Osteocyte (in vitro differentiated cells): ENCODE results near the gene TANGO6. TPM values are rescaled to one million over a fixed set of nuclear protein-coding genes. Genes with fewer than 3 reads are reported as not detected.

Experiments
- DNase-seq: peaks from one replicate; pipeline ENCODE4 v3.0.0; 2021; ENCODE audit warnings: mixed read lengths; ENCODE audit not compliant: unreplicated experiment; ENCODE audit errors: extremely low spot score
- H3K27ac Mint-ChIP-seq: one replicate; pipeline ENCODE4 v1.8.0; 2021; ENCODE audit warnings: mild to moderate bottlenecking, mixed read lengths; ENCODE audit not compliant: unreplicated experiment
- H3K27me3 Mint-ChIP-seq: one replicate; pipeline ENCODE4 v1.8.0; 2021; ENCODE audit warnings: mixed read lengths; ENCODE audit not compliant: unreplicated experiment
- H3K36me3 Mint-ChIP-seq: one replicate; pipeline ENCODE4 v1.8.0; 2021; ENCODE audit warnings: mixed read lengths; ENCODE audit not compliant: unreplicated experiment
- H3K4me1 Mint-ChIP-seq: one replicate; pipeline ENCODE4 v1.8.0; 2021; ENCODE audit warnings: mixed read lengths; ENCODE audit not compliant: unreplicated experiment
- H3K4me3 Mint-ChIP-seq: one replicate; pipeline ENCODE4 v1.8.0; 2021; ENCODE audit warnings: mild to moderate bottlenecking, moderate library complexity, mixed read lengths; ENCODE audit not compliant: unreplicated experiment
- H3K9me3 Mint-ChIP-seq: one replicate; pipeline ENCODE4 v1.8.0; 2021; ENCODE audit warnings: mixed read lengths; ENCODE audit not compliant: unreplicated experiment
- CTCF ChIP-seq: fragments of 200-600 bp; sonication (generic); IDR thresholded peaks from 2 replicates; pipeline ENCODE4 v1.5.0; 2021; ENCODE audit warnings: antibody characterized with exemption, mild to moderate bottlenecking, moderate library complexity
- total RNA-seq: library from RNA; stranded (reverse); gene quantifications from 2 replicates; pipeline ENCODE4 v1.2.1, GENCODE V29; 2021

TANGO6 gene
- total RNA-seq, 1 donor from 2014 or later: 11.9 TPM

- H3K4me3 Mint-ChIP-seq: no peak overlapping the region
- H3K27ac Mint-ChIP-seq: no peak overlapping the region
- H3K36me3 Mint-ChIP-seq: peaks cover 1% of the 10 kb centered on the region
- peak; percentile 8 for DNase-seq
- no peaks in the 10 kb centered on the region for H3K9me3 Mint-ChIP-seq
- H3K27me3 Mint-ChIP-seq: no peaks in the 10 kb centered on the region
- no peak for TF ChIP-seq CTCF
- no peaks in the 10 kb centered on the region for H3K4me1 Mint-ChIP-seq
Measured at GRCh38 chr16:68960910-68961309, 117.6 kb downstream of the TANGO6 start.

GRCh38 chr16:68961778-68962402 is 118.6 kb downstream of the TANGO6 start:
- DNase-seq: no peak
- Mint-ChIP-seq H3K4me1 (no peaks in the 10 kb centered on the region), H3K36me3 (peaks cover 1% of the 10 kb centered on the region), H3K27ac (no peak overlapping the region), H3K27me3 (no peaks in the 10 kb centered on the region), H3K9me3 (no peaks in the 10 kb centered on the region), H3K4me3 (no peak overlapping the region)
- no peak for TF ChIP-seq CTCF

GRCh38 chr16:68969338-68969737 is 126.0 kb downstream of the TANGO6 start:
- Mint-ChIP-seq H3K4me1 (peaks cover 3% of the 10 kb centered on the region), H3K9me3 (no peaks in the 10 kb centered on the region), H3K27me3 (no peaks in the 10 kb centered on the region), H3K4me3 (no peak overlapping the region), H3K36me3 (peaks cover 3% of the 10 kb centered on the region), H3K27ac (no peak overlapping the region)
- peak; percentile 21 for DNase-seq
- no peak for TF ChIP-seq CTCF

- H3K27me3 Mint-ChIP-seq: no peaks in the 10 kb centered on the region
- H3K27ac Mint-ChIP-seq: no peak overlapping the region
- no peak overlapping the region for H3K4me3 Mint-ChIP-seq
- no peaks in the 10 kb centered on the region for H3K9me3 Mint-ChIP-seq
- peaks cover 3% of the 10 kb centered on the region for H3K4me1 Mint-ChIP-seq
- no peak for TF ChIP-seq CTCF
- peaks cover 7% of the 10 kb centered on the region for H3K36me3 Mint-ChIP-seq
- no peak for DNase-seq
Measured at GRCh38 chr16:68972013-68972412, 128.7 kb downstream of the TANGO6 start.

- Mint-ChIP-seq H3K27ac (no peak overlapping the region), H3K9me3 (no peaks in the 10 kb centered on the region), H3K4me3 (no peak overlapping the region), H3K4me1 (peaks cover 3% of the 10 kb centered on the region), H3K36me3 (peaks cover 7% of the 10 kb centered on the region), H3K27me3 (no peaks in the 10 kb centered on the region)
- DNase-seq: no peak
- peak; percentile 34 for TF ChIP-seq CTCF
Measured at GRCh38 chr16:68972720-68973119, 129.4 kb downstream of the TANGO6 start.
